ENCODE results near the gene KANSL2. TPM values are rescaled to one million over a fixed set of nuclear protein-coding genes. Genes with fewer than 3 reads are reported as not detected.
"Not testable (repeated sequence)": the region's sequence is repeated elsewhere in the genome, so short reads cannot be mapped to it uniquely, and the experiment has no call there.

Gene KANSL2
- total RNA-seq, 1 donor from 2014 or later = 22.4 TPM

DNA sequence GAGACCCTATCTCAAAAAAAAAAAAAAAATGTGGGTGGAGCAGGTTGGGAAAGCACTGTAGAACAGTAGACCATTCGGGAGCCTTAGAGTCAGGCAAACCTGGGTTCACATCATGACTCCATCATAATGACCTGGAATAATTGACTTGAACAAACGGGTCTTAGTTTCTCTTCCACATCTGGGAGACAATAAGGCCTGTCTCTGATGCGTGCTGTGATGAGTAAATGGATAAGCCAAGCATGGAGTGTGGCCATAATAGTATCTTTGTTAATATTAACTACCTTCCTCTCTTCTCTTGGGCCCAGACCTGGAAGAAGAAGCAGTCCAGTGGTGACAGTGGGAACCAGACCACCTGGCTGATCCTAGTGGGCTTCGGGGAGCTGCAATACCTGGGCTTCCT, 54.5 kb downstream of the KANSL2 start:
- intact Hi-C loops (cut with micrococcal nuclease) = no loop called here
- DNase-seq (no peak), ATAC-seq (no peak)

DNA sequence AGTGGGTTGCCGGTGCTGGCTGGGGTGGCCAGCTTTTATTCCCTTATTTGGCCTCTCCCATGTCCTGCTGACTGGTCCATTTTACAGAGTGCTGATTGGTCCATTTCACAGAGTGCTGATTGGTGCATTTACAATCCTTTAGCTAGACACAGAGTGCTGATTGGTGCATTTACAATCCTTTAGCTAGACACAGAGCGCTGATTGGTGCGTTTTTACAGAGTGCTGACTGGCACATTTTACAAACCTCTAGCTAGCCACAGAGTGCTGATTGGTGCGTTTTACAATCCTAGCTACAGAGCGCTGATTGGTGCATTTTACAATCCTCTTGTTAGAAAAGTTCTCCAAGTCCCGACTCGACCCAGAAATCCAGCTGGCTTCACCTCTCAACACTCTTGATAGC, 59.0 kb downstream of the KANSL2 start:
- DNase-seq; intact Hi-C loops (cut with micrococcal nuclease); ATAC-seq: not testable (repeated sequence)

DNA sequence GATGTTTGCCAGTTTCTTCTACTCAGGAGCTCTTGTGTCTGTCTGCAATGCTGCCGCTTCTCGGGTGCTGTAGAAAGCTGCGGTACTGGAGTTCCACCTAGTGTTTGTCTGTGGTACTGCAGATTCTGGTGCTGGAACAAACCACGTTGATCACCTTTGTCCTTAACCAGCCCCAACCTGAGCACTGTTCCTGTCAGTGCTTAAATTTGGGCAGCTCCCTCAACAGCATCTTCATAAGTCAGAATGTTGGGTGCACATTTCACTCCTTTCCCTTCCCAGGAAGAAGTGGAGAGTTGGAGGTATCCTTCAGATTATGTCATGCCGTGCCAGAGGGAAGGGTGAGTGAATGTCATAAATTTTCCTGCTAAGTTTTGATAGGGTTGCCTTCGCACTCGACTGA, 63.5 kb downstream of the KANSL2 start:
- ATAC-seq = peak; percentile 73
- DNase-seq = peak; percentile 49
- intact Hi-C loops (cut with micrococcal nuclease) = no loop called here

DNA sequence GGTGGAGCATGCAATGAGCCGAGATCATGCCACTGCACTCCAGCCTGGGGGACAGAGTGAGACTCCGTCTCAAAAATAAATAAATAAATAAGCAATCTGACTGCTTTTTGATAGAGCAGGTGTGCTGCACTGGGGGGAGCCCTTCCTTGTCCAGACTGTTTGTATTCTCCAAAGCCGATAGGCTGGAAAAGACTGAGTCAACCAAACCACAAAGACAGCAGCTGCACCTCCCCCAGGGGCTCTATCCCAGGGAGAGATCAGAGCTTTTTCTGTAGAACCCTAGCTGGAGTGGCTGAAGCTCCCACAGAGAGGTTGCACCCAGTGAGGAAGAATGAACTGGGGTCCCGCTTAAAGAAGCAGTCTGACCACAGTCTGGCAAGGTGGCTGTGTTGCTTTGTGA, 66.4 kb downstream of the KANSL2 start:
- intact Hi-C loops (cut with micrococcal nuclease) = no loop called here
- ATAC-seq (no peak), DNase-seq (no peak)

DNA sequence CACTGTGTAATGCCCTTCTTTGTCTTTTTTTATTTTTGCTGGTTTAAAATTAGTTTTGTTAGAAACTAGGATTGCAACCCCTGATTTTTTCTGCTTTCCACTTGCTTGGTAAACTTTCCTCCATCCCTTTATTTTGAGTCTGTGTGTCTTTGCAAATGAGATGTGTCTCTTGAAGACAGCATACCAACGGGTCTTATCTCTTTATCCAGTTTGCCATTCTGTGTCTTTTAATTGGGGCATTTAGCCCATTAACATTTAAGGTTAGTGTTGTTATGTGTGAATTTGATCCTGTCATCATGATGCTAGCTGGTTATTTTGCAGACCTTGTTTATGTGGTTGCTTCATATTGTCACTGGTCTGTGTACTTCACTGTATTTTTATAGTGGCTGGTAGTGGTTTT, 68.7 kb downstream of the KANSL2 start:
- ATAC-seq = no peak
- DNase-seq = no peak
- intact Hi-C loops (cut with micrococcal nuclease) = no loop called here

Small RNA genes within 50 kb of the gene (microRNA-seq; reads per million reads assigned to microRNA genes)
- 3.9 reads per million for gene MIR1291 (ENCODE audit: borderline number of aligned reads)

Other genes starting within 250 kb of the KANSL2 start
- gene ANP32D, start 209.7 kb downstream of the KANSL2 start, total RNA-seq = not detected
- gene C12orf54, start 199.7 kb downstream of the KANSL2 start, total RNA-seq = not detected
- not detected for gene OR8S1, start 156.6 kb downstream of the KANSL2 start, total RNA-seq
- not detected for gene LALBA, start 112.2 kb downstream of the KANSL2 start, total RNA-seq
- gene CCNT1, start 34.5 kb upstream of the KANSL2 start, total RNA-seq = 16.5 TPM
- gene ADCY6, start 106.9 kb upstream of the KANSL2 start, total RNA-seq = 57.0 TPM
- 4.4 TPM for gene CACNB3, start 136.3 kb upstream of the KANSL2 start, total RNA-seq
- 36.4 TPM for gene DDX23, start 169.9 kb upstream of the KANSL2 start, total RNA-seq
- 0.27 TPM for gene RND1, start 183.6 kb upstream of the KANSL2 start, total RNA-seq
- gene FKBP11, start 243.3 kb upstream of the KANSL2 start, total RNA-seq = 6.3 TPM

Measured in left ventricle myocardium superior (tissue), 1 donor.